ENCODE measurements around the gene FGGY.

- TF ChIP-seq POLR2A (IDR thresholded peaks at IDR 0.05), result no peak
- no peak for TF ChIP-seq CTCF (IDR thresholded peaks at IDR 0.05)
Observed at GRCh38 chr1:59767119-59767518, 470.2 kb downstream of the FGGY start.
